NCI-H1092 (cell line): ENCODE measurements around the gene AIP.
"Not testable (repeated sequence)": the region's sequence is repeated elsewhere in the genome, so short reads cannot be mapped to it uniquely, and the experiment has no call there.

Experiments used
- DNase-seq: peaks from one replicate; lab custom pipeline; 2025; lab: John Stamatoyannopoulos, UW

AIP gene

GRCh38 chr11:67468759-67469507, 13.9 kb upstream of the AIP start, which contains the start of gene TMEM134:
Gene TMEM134, minus strand, starts transcription at chr11:67469251. Its CDS starts 59 bp downstream, at chr11:67469192.
- peak; percentile 93 for DNase-seq

DNA sequence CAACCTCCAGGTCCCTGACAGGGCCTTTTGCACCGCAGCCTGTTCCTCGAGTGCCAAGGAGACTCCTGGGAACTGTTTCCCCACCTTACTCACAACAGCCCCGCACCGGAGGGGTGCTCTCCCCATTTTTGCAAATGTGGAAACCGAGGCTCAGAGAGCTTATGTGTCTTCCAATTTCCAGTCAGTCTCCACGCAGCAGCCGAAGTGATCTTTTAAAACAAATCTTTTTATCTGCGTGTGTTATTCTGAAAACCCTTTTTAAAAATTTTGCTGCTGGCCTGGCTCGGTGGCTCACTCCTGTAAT, 13.4 kb upstream of the AIP start:
- no peak for DNase-seq

- no peak for DNase-seq
These were observed 12.4 kb upstream of the AIP start for GRCh38 chr11:67470337-67471002.

DNA sequence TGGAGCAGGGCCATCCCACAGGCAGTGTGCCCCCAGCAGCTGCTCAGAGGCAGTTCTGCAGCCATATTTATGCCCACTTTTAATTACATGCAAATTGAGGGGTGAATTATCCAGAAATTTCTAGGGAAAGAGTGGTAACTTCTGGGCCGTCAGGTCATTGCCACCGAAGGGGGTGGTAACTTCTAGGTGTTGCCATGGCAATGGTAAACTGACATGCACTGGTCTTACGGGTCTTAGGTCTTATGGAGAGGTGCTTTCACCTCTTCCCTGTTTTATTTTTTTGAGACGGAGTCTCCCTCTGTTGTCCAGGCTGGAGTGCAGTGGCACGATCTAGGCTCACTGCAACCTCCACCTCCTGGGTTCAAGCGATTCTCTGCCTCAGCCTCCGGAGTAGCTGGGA, 9.9 kb upstream of the AIP start:
- DNase-seq: no peak

DNA sequence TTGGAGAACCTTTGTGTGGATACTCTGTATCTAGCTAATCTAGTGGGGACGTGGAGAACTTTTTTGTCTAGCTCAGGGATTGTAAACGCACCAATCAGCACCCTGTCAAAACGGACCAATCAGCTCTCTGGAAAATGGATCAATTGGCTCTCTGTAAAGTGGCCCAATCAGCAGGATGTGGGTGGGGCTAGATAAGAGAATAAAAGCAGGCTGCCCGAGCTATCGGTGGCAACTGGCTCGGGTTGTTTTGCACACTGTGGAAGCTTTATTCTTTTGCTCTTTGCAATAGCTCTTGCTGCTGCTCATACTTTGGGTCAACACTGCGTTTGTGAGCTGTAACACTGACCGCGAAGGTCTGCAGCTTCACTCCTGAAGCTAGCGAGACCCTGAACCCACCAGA, 6.1 kb upstream of the AIP start:
- DNase-seq: not testable (repeated sequence)

DNA sequence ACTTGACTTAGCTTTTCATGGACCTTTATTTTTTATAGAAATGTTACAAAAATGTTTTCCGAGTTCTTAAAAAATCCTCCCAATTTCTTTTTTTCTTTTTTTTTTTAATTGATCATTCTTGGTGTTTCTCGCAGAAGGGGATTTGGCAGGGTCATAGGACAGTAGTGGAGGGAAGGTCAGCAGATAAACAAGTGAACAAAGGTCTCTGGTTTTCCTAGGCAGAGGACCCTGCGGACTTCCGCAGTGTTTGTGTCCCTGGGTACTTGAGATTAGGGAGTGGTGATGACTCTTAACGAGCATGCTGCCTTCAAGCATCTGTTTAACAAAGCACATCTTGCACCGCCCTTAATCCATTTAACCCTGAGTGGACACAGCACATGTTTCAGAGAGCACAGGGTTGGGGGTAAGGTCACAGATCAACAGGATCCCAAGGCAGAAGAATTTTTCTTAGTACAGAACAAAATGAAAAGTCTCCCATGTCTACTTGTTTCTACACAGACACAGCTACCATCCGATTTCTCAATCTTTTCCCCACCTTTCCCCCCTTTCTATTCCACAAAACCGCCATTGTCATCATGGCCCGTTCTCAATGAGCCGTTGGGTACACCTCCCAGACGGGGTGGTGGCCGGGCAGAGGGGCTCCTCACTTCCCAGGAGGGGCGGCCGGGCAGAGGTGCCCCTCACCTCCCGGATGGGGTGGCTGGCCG, 5.3 kb upstream of the AIP start:
- DNase-seq: not testable (repeated sequence)

DNA sequence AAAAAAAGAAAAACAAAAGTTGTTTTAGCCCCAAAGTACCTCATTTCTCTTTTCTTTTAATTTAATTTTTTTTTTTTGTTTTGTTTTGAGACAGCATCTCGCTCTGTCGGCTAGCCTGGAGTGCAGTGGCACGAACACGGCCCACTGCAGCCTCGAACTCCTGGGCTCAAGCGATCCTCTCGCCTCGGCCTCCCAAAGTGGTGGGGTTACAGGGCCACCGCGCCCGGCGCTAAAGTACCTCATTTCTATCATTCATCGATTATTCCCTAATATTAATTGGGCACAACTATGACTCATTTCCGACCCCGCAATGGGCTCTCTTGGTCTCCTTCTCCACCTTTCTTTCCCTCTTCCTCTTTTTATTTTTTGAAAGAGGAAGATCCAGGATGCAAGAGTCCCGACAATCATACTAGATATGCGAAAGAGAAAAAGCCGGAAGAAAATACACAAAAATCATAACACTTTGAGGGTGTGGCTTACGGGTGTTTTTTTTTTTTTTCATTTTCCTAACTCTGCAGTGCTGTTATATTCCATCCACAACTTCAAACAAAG, 475 bp upstream of the AIP start:
- DNase-seq: no peak

DNA sequence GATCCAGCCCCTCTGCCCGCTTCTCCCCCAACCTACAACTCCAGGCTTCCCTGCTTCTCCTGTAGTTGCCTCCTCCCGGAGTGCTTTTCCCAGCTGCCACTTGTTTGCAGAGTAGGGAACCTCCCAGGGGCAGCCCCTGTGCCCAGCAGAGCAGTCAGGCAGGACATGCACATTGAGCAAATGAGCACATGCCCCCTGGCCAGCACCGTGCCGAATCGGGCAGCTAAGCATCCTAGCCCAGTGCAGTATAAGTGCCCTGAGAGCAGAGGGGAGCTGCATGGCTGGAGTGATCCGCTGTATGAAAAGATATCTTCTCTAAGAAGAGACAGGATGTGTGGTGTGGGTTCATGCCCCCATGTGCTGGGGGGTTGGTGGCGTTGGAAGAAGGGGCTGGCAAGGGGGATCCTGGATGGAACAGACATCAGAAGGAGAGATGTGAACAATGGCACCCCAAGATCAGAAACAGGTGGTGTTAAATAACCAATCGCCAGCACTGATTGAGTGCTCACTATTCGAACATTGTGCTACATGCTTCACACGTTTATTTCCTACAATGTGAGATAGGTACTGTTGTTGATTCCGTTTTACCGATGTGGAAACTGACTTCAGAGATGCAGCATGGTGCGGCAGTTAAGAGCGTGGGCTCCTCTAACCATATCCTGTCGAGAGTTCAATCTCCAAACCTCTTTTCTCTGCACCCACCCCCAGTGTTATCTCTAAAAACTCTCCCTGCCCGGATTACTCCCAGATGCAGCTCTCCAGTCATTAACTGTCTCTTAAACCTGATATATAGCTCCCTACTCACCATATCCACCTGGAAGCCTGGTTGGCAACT, 1.2 kb downstream of the AIP start:
- no peak for DNase-seq

GRCh38 chr11:67484847-67485311, 2.1 kb downstream of the AIP start:
- DNase-seq: no peak

DNA sequence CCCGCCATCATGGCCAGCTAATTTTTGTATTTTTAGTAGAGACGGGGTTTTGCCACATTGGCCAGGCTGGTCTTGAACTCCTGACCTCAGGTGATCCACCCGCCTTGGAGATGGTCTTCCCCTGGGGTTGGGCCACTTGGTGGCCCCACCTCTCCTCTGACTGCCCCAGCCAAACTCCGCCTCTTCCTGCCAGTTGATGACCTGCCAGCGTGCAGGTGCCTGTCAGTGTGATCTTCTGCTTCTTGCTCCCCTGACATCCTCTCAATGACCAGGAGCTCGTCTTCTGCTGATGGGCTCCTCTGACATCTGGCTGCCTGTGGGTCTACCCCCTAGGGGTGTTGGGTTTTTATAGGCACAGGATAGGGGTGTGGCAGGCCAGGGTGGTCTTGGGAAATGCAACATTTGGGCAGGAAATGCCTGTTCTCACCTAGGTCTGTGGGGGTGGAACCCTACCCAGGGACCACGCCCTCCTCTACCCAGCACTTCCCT, 3.1 kb downstream of the AIP start:
- DNase-seq: not testable (repeated sequence)

GRCh38 chr11:67486481-67487195, 3.8 kb downstream of the AIP start:
- no peak for DNase-seq

DNA sequence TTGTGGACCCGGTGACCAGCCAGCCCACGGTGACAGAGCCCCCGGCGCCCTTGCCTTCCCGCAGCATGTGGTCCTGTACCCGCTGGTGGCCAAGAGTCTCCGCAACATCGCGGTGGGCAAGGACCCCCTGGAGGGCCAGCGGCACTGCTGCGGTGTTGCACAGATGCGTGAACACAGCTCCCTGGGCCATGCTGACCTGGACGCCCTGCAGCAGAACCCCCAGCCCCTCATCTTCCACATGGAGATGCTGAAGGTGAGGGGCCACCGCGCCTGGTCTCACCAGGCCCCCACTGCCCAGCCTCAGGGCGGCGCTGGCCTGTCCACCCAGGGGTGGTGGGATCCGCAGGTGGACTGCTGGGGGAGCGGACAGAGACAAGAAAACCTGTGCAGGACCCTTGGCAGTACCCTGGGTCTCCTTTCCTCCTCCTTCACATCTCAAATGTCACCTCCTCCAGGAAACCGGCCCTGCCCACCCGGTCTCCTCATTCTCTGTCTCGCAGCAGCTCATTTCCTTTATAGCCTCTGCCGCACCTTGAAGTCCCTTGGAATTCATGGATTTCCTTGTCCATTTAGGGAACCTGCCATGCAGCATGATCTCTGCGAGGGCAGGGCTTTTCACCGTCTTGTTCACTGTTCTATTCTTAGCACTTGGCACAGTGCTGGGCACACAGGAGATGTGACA, 6.5 kb downstream of the AIP start:
- no peak for DNase-seq

- DNase-seq: no peak
These were observed 7.3 kb downstream of the AIP start for GRCh38 chr11:67489885-67490726.

GRCh38 chr11:67490727-67491065, 7.9 kb downstream of the AIP start:
- DNase-seq: no peak

DNA sequence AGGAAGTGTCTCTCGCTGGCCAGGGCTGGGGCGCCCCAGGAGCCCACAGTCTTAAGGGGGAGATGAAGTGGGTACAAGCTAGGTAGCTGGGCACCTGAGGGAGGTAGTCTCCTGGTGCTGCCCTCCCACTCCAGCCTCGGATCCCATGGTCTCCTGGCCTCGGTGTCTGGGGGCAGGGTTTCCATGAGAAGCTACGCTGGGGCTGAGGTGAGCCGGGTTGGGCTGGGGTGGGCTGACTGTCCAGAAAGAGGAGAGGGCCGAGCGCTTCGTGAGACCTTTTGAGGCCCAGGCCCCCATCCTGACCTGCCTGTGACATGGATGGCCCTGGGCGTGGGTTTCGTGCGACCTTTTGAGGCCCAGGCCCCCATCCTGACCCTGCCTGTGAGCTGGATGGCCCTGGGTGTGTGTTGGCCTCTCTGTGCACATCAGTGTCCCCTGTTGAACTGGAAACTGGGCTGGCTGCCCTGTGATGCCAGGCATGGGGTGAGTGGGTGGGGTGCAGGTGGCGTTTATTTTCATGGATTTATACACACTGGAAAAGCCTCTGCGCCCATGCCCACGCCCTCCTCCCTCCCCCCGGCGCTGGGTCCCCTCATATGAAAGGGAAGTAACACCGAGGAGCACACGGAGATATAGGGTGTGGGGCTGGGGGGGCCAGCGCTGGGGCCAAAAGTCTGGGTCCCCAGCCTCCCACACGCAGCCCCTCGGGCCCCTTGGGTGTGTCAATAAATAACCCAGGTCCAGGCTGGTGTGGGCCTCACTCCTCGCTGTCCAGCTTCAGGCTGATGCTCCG, 8.6 kb downstream of the AIP start:
- DNase-seq: no peak

- no peak for DNase-seq
These were observed 9.4 kb downstream of the AIP start for GRCh38 chr11:67492069-67492727.

DNA sequence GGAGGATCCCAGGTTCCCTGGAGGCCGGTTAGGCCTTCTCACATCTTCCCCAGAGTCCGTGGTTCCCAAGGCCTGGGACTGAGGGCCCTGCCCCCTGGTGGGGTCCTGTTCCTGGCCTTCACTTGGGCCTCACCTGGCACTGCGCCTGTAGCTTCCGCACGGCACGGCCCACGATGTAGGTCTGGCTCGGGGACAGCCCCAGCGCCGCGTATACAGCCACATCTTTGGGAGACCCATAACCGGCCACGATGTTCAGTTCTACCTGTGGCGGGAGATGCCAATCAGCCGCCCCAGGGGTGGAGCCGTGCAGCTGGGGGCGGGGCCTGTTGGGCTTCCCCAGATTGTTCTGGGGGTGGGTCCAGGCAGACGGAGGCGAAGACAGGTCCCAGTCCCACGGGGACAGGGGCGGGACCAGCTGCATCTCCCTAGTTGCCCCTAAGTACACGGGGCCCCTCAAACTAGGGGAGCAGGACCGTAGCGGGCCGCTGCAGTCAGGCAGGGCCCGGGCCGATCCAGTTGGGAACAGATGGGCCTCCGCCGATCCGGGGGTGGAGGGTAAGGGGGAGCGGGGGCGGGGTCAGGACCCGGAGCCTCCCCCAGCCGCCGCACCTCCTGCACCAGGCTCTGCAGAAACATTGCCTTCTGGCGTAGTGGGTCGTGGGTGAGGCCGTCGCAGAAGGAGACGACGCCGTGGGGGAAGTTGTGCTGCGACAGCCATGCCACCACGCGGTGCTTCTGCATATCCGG, 10.1 kb downstream of the AIP start:
- no peak for DNase-seq
